Measurements from ENCODE around the gene NACC2. TPM values are rescaled to one million over a fixed set of nuclear protein-coding genes. Genes with fewer than 3 reads are reported as not detected.

The NACC2 gene
- total RNA-seq, 2 experiments from 2014 or later = 6.0 to 6.2 TPM

DNA sequence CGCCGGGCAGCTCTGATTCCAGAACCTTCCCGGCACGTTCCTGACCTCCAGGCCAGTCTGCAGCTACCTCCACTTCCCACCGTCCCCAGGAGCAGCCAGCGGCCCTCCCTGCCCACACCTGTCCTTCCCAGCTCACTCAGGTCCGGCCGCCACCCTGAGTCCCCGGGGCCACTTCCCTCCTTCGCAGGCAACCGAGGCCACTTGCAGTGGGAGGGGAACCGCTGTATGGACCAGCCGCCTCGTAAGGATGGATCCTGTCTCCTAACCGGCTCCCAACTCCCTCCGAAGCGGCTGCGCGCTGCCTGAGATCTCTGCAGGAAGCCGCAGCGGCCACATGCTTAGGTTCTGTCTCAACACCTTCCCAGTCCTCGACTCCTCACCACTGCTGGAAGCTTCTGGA lies 16.1 kb upstream of the NACC2 start:
- H3K36me3 Mint-ChIP-seq (ENCODE audit: low read depth) = peaks cover 20% of the 10 kb centered on the region
- CTCF ChIA-PET = interaction anchor here (1.2 to 2.6 kb wide), 3 partner anchors 11 to 21 kb away, joined by 3 to 9 read pairs (median 8); no protein-coding TSS in a partner anchor
- H3K9me3 Mint-ChIP-seq = no peaks in the 10 kb centered on the region
- TF ChIP-seq, protein P1, sequence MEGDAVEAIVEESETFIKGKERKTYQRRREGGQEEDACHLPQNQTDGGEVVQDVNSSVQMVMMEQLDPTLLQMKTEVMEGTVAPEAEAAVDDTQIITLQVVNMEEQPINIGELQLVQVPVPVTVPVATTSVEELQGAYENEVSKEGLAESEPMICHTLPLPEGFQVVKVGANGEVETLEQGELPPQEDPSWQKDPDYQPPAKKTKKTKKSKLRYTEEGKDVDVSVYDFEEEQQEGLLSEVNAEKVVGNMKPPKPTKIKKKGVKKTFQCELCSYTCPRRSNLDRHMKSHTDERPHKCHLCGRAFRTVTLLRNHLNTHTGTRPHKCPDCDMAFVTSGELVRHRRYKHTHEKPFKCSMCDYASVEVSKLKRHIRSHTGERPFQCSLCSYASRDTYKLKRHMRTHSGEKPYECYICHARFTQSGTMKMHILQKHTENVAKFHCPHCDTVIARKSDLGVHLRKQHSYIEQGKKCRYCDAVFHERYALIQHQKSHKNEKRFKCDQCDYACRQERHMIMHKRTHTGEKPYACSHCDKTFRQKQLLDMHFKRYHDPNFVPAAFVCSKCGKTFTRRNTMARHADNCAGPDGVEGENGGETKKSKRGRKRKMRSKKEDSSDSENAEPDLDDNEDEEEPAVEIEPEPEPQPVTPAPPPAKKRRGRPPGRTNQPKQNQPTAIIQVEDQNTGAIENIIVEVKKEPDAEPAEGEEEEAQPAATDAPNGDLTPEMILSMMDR (IDR thresholded peaks at IDR 0.05) = no peak
- H3K4me3 Mint-ChIP-seq = peak overlapping the region; percentile 87
- ATAC-seq (no peak), DNase-seq (no peak)
- intact Hi-C loops (cut with micrococcal nuclease) = no loop called here
- peak overlapping the region; percentile 98 for H3K27ac Mint-ChIP-seq
- POLR2A ChIA-PET = interaction anchor here (6.9 kb wide), 1 partner anchor 15 kb away, joined by 51 read pairs; the partner anchor contains the start of gene NACC2
- H3K27me3 Mint-ChIP-seq = no peaks in the 10 kb centered on the region
- H3K4me1 Mint-ChIP-seq (ENCODE audit: low read depth) = peaks cover 69% of the 10 kb centered on the region

- Mint-ChIP-seq H3K36me3 (ENCODE audit: low read depth) (peaks cover 20% of the 10 kb centered on the region), H3K4me3 (peak overlapping the region; percentile 87), H3K27me3 (no peaks in the 10 kb centered on the region), H3K4me1 (ENCODE audit: low read depth) (peaks cover 76% of the 10 kb centered on the region), H3K9me3 (no peaks in the 10 kb centered on the region), H3K27ac (peak overlapping the region; percentile 98)
- ChIA-PET CTCF (interaction anchor here (1.0 to 5.4 kb wide), 6 partner anchors 7 to 16 kb away, joined by 3 to 17 read pairs (median 6); partner anchors contain the start of gene NACC2), POLR2A (interaction anchor here (0.7 to 6.9 kb wide), 3 partner anchors 8 to 1946 kb away, joined by 3 to 51 read pairs (median 14); partner anchors contain the start of genes NACC2 and TMEM250)
- intact Hi-C loops (cut with micrococcal nuclease) = no loop called here
- TF ChIP-seq, protein P1 (IDR thresholded peaks at IDR 0.05) = no peak
- DNase-seq (peak; percentile 70), ATAC-seq (peak; percentile 7)
Observed at GRCh38 chr9:136110082-136111061, 15.3 kb upstream of the NACC2 start.

DNA sequence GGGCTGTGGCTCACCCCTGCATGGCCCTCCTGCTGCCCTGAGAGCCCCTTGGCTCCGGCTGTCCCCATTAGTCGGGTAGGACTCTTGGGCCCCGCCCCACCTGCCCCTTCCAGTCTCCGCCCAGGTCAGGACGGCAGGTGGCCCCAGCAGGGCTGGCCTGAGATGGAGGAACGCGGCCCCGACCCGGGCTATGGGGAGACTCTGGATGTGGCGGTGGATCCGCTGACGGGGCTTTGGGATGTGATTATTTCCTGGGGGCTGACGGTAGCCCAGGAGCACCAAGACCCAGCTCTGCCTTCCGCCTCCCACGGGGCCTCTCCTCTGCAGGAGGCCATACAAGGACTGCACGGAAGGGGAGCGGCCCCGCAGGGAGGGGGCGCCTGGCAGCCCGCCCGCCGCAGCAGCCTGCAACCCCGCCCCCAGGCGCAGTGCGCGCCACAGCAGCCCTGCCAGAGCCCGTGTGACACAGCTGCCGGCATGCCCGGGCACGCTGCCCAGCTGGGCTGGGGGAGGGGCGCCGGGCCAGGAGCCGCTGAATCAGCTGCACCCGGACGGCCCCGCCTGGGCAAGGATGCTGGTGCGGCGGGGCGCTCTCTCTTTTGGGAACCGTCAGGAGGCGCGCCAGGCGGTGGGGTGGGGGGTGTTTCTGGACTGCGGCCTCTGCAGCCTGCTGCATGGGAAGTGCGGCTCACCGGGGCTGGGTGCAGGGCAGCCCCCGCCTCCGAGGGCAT lies 14.4 kb upstream of the NACC2 start:
- peaks cover 71% of the 10 kb centered on the region for H3K4me1 Mint-ChIP-seq (ENCODE audit: low read depth)
- peak; percentile 96 for DNase-seq
- peak overlapping the region; percentile 87 for H3K4me3 Mint-ChIP-seq
- peaks cover 13% of the 10 kb centered on the region for H3K36me3 Mint-ChIP-seq (ENCODE audit: low read depth)
- ChIA-PET POLR2A (interaction anchor here (0.7 to 6.9 kb wide), 4 partner anchors 8 to 1945 kb away, joined by 3 to 51 read pairs (median 8); partner anchors contain the start of genes NACC2 and TMEM250), CTCF (interaction anchor here (1.0 to 5.4 kb wide), 5 partner anchors 8 to 15 kb away, joined by 3 to 17 read pairs (median 6); partner anchors contain the start of gene NACC2)
- no peaks in the 10 kb centered on the region for H3K9me3 Mint-ChIP-seq
- H3K27me3 Mint-ChIP-seq = no peaks in the 10 kb centered on the region
- peak overlapping the region; percentile 98 for H3K27ac Mint-ChIP-seq
- peak; percentile 85 for ATAC-seq
- TF ChIP-seq, protein P1 (IDR thresholded peaks at IDR 0.05) = no peak
- intact Hi-C loops (cut with micrococcal nuclease) = no loop called here

- H3K27ac Mint-ChIP-seq = peak overlapping the region; percentile 91
- H3K27me3 Mint-ChIP-seq = no peaks in the 10 kb centered on the region
- H3K4me1 Mint-ChIP-seq (ENCODE audit: low read depth) = peaks cover 63% of the 10 kb centered on the region
- ChIA-PET CTCF (interaction anchor here (1.0 to 5.4 kb wide), 4 partner anchors 9 to 15 kb away, joined by 3 to 17 read pairs (median 6); partner anchors contain the start of gene NACC2), POLR2A (interaction anchor here (1.0 to 6.9 kb wide), 3 partner anchors 9 to 116 kb away, joined by 3 to 51 read pairs (median 14); partner anchors contain the start of genes NACC2 and TMEM250)
- TF ChIP-seq, protein P1 (IDR thresholded peaks at IDR 0.05) = no peak
- ATAC-seq (no peak), DNase-seq (no peak)
- H3K9me3 Mint-ChIP-seq = no peaks in the 10 kb centered on the region
- intact Hi-C loops (cut with micrococcal nuclease) = no loop called here
- peaks cover 10% of the 10 kb centered on the region for H3K36me3 Mint-ChIP-seq (ENCODE audit: low read depth)
- H3K4me3 Mint-ChIP-seq = peak overlapping the region; percentile 87
Observed at GRCh38 chr9:136108648-136109266, 13.7 kb upstream of the NACC2 start.

All from activated CD8-positive, alpha-beta T cell treated with anti-CD3 and anti-CD28 coated beads for 36 hours (primary cell).